ENCODE measurements around the gene SHISAL1. TPM values are rescaled to one million over a fixed set of nuclear protein-coding genes. Genes with fewer than 3 reads are reported as not detected.

SHISAL1 gene
- total RNA-seq, 2 experiments from 2014 or later = not detected

- H3K27ac Mint-ChIP-seq = no peak overlapping the region
- no peak overlapping the region for H3K4me3 Mint-ChIP-seq
- no peaks in the 10 kb centered on the region for H3K9me3 Mint-ChIP-seq
- ATAC-seq (ENCODE audit: low read depth) = no peak
- no peak for DNase-seq
- H3K4me1 Mint-ChIP-seq = no peaks in the 10 kb centered on the region
- no peaks in the 10 kb centered on the region for H3K36me3 Mint-ChIP-seq
- POLR2A ChIA-PET = no interaction called here
- peaks cover 5% of the 10 kb centered on the region for H3K27me3 Mint-ChIP-seq
Observed at GRCh38 chr22:44338177-44338810, 25.5 kb upstream of the SHISAL1 start.

- H3K27ac Mint-ChIP-seq = no peak overlapping the region
- ATAC-seq (ENCODE audit: low read depth) = no peak
- H3K9me3 Mint-ChIP-seq = no peaks in the 10 kb centered on the region
- no peaks in the 10 kb centered on the region for H3K36me3 Mint-ChIP-seq
- H3K27me3 Mint-ChIP-seq = peaks cover 12% of the 10 kb centered on the region
- H3K4me1 Mint-ChIP-seq = no peaks in the 10 kb centered on the region
- no peak for DNase-seq
- H3K4me3 Mint-ChIP-seq = no peak overlapping the region
- POLR2A ChIA-PET = no interaction called here
Observed at GRCh38 chr22:44337678-44338004, 24.9 kb upstream of the SHISAL1 start.

- no peaks in the 10 kb centered on the region for H3K9me3 Mint-ChIP-seq
- peaks cover 3% of the 10 kb centered on the region for H3K4me1 Mint-ChIP-seq
- ATAC-seq (ENCODE audit: low read depth) (no peak), DNase-seq (no peak)
- H3K27ac Mint-ChIP-seq = no peak overlapping the region
- peaks cover 17% of the 10 kb centered on the region for H3K27me3 Mint-ChIP-seq
- H3K4me3 Mint-ChIP-seq = no peak overlapping the region
- POLR2A ChIA-PET = no interaction called here
- no peaks in the 10 kb centered on the region for H3K36me3 Mint-ChIP-seq
Observed at GRCh38 chr22:44336962-44337677, 24.4 kb upstream of the SHISAL1 start.

- H3K36me3 Mint-ChIP-seq = no peaks in the 10 kb centered on the region
- H3K27ac Mint-ChIP-seq = no peak overlapping the region
- ATAC-seq (ENCODE audit: low read depth) = peak; percentile 48
- H3K9me3 Mint-ChIP-seq = no peaks in the 10 kb centered on the region
- peaks cover 20% of the 10 kb centered on the region for H3K27me3 Mint-ChIP-seq
- DNase-seq = no peak
- POLR2A ChIA-PET = no interaction called here
- H3K4me3 Mint-ChIP-seq = no peak overlapping the region
- peaks cover 5% of the 10 kb centered on the region for H3K4me1 Mint-ChIP-seq
Observed at GRCh38 chr22:44335903-44336803, 23.4 kb upstream of the SHISAL1 start.

GRCh38 chr22:44335066-44335839 lies 22.5 kb upstream of the SHISAL1 start:
- POLR2A ChIA-PET = no interaction called here
- no peak for ATAC-seq (ENCODE audit: low read depth)
- Mint-ChIP-seq H3K4me1 (peaks cover 7% of the 10 kb centered on the region), H3K4me3 (no peak overlapping the region), H3K36me3 (no peaks in the 10 kb centered on the region), H3K9me3 (no peaks in the 10 kb centered on the region), H3K27me3 (peaks cover 25% of the 10 kb centered on the region), H3K27ac (no peak overlapping the region)
- no peak for DNase-seq

- POLR2A ChIA-PET = no interaction called here
- Mint-ChIP-seq H3K9me3 (no peaks in the 10 kb centered on the region), H3K4me3 (no peak overlapping the region), H3K36me3 (no peaks in the 10 kb centered on the region), H3K27ac (no peak overlapping the region), H3K4me1 (peaks cover 16% of the 10 kb centered on the region), H3K27me3 (peaks cover 36% of the 10 kb centered on the region)
- DNase-seq (no peak), ATAC-seq (ENCODE audit: low read depth) (no peak)
Observed at GRCh38 chr22:44333847-44334635, 21.3 kb upstream of the SHISAL1 start.

GRCh38 chr22:44332946-44333345 lies 20.2 kb upstream of the SHISAL1 start:
- POLR2A ChIA-PET = no interaction called here
- H3K4me1 Mint-ChIP-seq = peaks cover 20% of the 10 kb centered on the region
- no peaks in the 10 kb centered on the region for H3K36me3 Mint-ChIP-seq
- no peak overlapping the region for H3K4me3 Mint-ChIP-seq
- H3K9me3 Mint-ChIP-seq = no peaks in the 10 kb centered on the region
- DNase-seq (no peak), ATAC-seq (ENCODE audit: low read depth) (no peak)
- H3K27ac Mint-ChIP-seq = no peak overlapping the region
- peaks cover 46% of the 10 kb centered on the region for H3K27me3 Mint-ChIP-seq

- ATAC-seq (ENCODE audit: low read depth) = peak; percentile 20
- peaks cover 52% of the 10 kb centered on the region for H3K27me3 Mint-ChIP-seq
- peak overlapping the region; percentile 52 for H3K27ac Mint-ChIP-seq
- no peaks in the 10 kb centered on the region for H3K36me3 Mint-ChIP-seq
- DNase-seq = no peak
- H3K4me1 Mint-ChIP-seq = peaks cover 20% of the 10 kb centered on the region
- peak overlapping the region; percentile 77 for H3K4me3 Mint-ChIP-seq
- POLR2A ChIA-PET = no interaction called here
- H3K9me3 Mint-ChIP-seq = no peaks in the 10 kb centered on the region
Observed at GRCh38 chr22:44331881-44332714, 19.3 kb upstream of the SHISAL1 start.

- no peak for ATAC-seq (ENCODE audit: low read depth)
- H3K9me3 Mint-ChIP-seq = no peaks in the 10 kb centered on the region
- no peaks in the 10 kb centered on the region for H3K36me3 Mint-ChIP-seq
- peaks cover 60% of the 10 kb centered on the region for H3K27me3 Mint-ChIP-seq
- H3K4me1 Mint-ChIP-seq = peaks cover 21% of the 10 kb centered on the region
- DNase-seq = no peak
- H3K27ac Mint-ChIP-seq = no peak overlapping the region
- no peak overlapping the region for H3K4me3 Mint-ChIP-seq
- POLR2A ChIA-PET = no interaction called here
Observed at GRCh38 chr22:44330744-44331660, 18.3 kb upstream of the SHISAL1 start.

- no peak for ATAC-seq (ENCODE audit: low read depth)
- H3K4me1 Mint-ChIP-seq = peaks cover 26% of the 10 kb centered on the region
- DNase-seq = no peak
- H3K4me3 Mint-ChIP-seq = no peak overlapping the region
- no peaks in the 10 kb centered on the region for H3K36me3 Mint-ChIP-seq
- H3K9me3 Mint-ChIP-seq = no peaks in the 10 kb centered on the region
- H3K27ac Mint-ChIP-seq = no peak overlapping the region
- POLR2A ChIA-PET = interaction anchor here (0.8 kb wide), 1 partner anchor 62 kb away, joined by 3 read pairs; no protein-coding TSS in a partner anchor
- H3K27me3 Mint-ChIP-seq = peaks cover 67% of the 10 kb centered on the region
Observed at GRCh38 chr22:44330188-44330743, 17.5 kb upstream of the SHISAL1 start.

Data from activated naive CD8-positive, alpha-beta T cell treated with anti-CD3 and anti-CD28 coated beads, Interleukin-2, amount 10 ng/mL, durations not matched to agents 7 days and 5 days (primary cell).